HG03175 (cell line): ENCODE data around the gene NOSIP.

Experiments
- ATAC-seq: cut with Tn5 transposase; IDR thresholded peaks from one replicate; pipeline ENCODE4 v1.9.1; 2021; ENCODE audit warnings: mild to moderate bottlenecking, moderate library complexity; ENCODE audit not compliant: unreplicated experiment

Gene NOSIP

GRCh38 chr19:49552749-49553148 is 27.6 kb downstream of the NOSIP start:
- no peak for ATAC-seq

- ATAC-seq, result no peak
Observed at GRCh38 chr19:49551531-49551930, 28.8 kb downstream of the NOSIP start.

- no peak for ATAC-seq
Observed at GRCh38 chr19:49549045-49549444, 31.3 kb downstream of the NOSIP start.

- ATAC-seq, result no peak
Observed at GRCh38 chr19:49546825-49547565, 33.4 kb downstream of the NOSIP start.

GRCh38 chr19:49544154-49544553 is 36.2 kb downstream of the NOSIP start:
- no peak for ATAC-seq

- no peak for ATAC-seq
Observed at GRCh38 chr19:49543032-49543431, 37.3 kb downstream of the NOSIP start.

GRCh38 chr19:49542446-49542845 is 37.9 kb downstream of the NOSIP start:
- ATAC-seq, result no peak

- ATAC-seq, result no peak
Observed at GRCh38 chr19:49541914-49542313, 38.4 kb downstream of the NOSIP start.

GRCh38 chr19:49539192-49539952 is 41.0 kb downstream of the NOSIP start:
- ATAC-seq, result no peak

- no peak for ATAC-seq
Observed at GRCh38 chr19:49538643-49539042, 41.7 kb downstream of the NOSIP start.

GRCh38 chr19:49536921-49537462 is 43.4 kb downstream of the NOSIP start:
- no peak for ATAC-seq

- ATAC-seq, result no peak
Observed at GRCh38 chr19:49534632-49535385, 45.5 kb downstream of the NOSIP start.

GRCh38 chr19:49533551-49534488 is 46.5 kb downstream of the NOSIP start:
- ATAC-seq, result peak; percentile 77

GRCh38 chr19:49530708-49531107 is 49.6 kb downstream of the NOSIP start:
- ATAC-seq, result no peak

GRCh38 chr19:49528211-49528771 is 52.1 kb downstream of the NOSIP start:
- ATAC-seq, result no peak

- ATAC-seq, result no peak
Observed at GRCh38 chr19:49524812-49525455, 55.4 kb downstream of the NOSIP start.

- ATAC-seq, result no peak
Observed at GRCh38 chr19:49520705-49521319, 59.5 kb downstream of the NOSIP start.

- no peak for ATAC-seq
Observed at GRCh38 chr19:49518033-49518432, 62.3 kb downstream of the NOSIP start.

- ATAC-seq, result no peak
Observed at GRCh38 chr19:49515767-49516166, 64.6 kb downstream of the NOSIP start.
